Endodermal cell (in vitro differentiated cells): Measurements from ENCODE around the gene CCDC146. TPM values are rescaled to one million over a fixed set of nuclear protein-coding genes. Genes with fewer than 3 reads are reported as not detected.

ENCODE experiments used
- DNase-seq: peaks from one replicate; pipeline ENCODE4 v3.0.0-alpha.2; 2017
- H3K27ac ChIP-seq: 2 replicates; pipeline ENCODE4 v1.5.1; 2013; ENCODE audit warnings: mild to moderate bottlenecking, low read depth, low read length, moderate library complexity
- H3K27me3 ChIP-seq: 2 replicates; pipeline ENCODE4 v1.6.1; 2013; ENCODE audit warnings: mild to moderate bottlenecking, low read length, moderate library complexity; ENCODE audit not compliant: insufficient read depth, control insufficient read depth, poor library complexity, severe bottlenecking
- H3K36me3 ChIP-seq: 2 replicates; pipeline ENCODE4 v1.7.0; 2013; ENCODE audit warnings: mild to moderate bottlenecking, low read length, moderate library complexity; ENCODE audit not compliant: control insufficient read depth, insufficient read depth
- H3K4me1 ChIP-seq: one replicate; pipeline ENCODE4 v1.7.0; 2013; ENCODE audit warnings: low read length; ENCODE audit not compliant: control insufficient read depth, insufficient read depth
- H3K4me3 ChIP-seq: 2 replicates; pipeline ENCODE4 v1.5.1; 2013; ENCODE audit warnings: mild to moderate bottlenecking, low read length, moderate library complexity
- H3K9ac ChIP-seq: 2 replicates; pipeline ENCODE4 v1.6.1; 2013; ENCODE audit warnings: mild to moderate bottlenecking, low read length, moderate library complexity; ENCODE audit not compliant: poor library complexity, severe bottlenecking; ENCODE audit errors: extremely low read depth
- H3K9me3 ChIP-seq: 2 replicates; pipeline ENCODE4 v1.6.1; 2013; ENCODE audit warnings: mild to moderate bottlenecking, low read length, moderate library complexity; ENCODE audit not compliant: control insufficient read depth
- H3K27ac Mint-ChIP-seq: 2 replicates; pipeline ENCODE4 v1.8.0; 2020; ENCODE audit warnings: mixed read lengths
- H3K27me3 Mint-ChIP-seq: 2 replicates; pipeline ENCODE4 v1.8.0; 2021; ENCODE audit warnings: mild to moderate bottlenecking, mixed read lengths; ENCODE audit not compliant: insufficient read depth
- H3K36me3 Mint-ChIP-seq: 2 replicates; pipeline ENCODE4 v1.8.0; 2020; ENCODE audit warnings: low read depth, mixed read lengths
- H3K4me1 Mint-ChIP-seq: 2 replicates; pipeline ENCODE4 v1.8.0; 2020; ENCODE audit warnings: mixed read lengths
- H3K4me3 Mint-ChIP-seq: 2 replicates; pipeline ENCODE4 v1.8.0; 2020; ENCODE audit warnings: mild to moderate bottlenecking, moderate library complexity, mixed read lengths
- H3K9me3 Mint-ChIP-seq: 2 replicates; pipeline ENCODE4 v1.8.0; 2020; ENCODE audit warnings: mild to moderate bottlenecking, mixed read lengths
- CTCF ChIP-seq: fragments of 200-600 bp; sonication (generic); conservative IDR thresholded peaks from 2 replicates; pipeline ENCODE4 v1.5.0; 2021; ENCODE audit warnings: antibody characterized with exemption, mild to moderate bottlenecking
- WGBS, 2 experiments: methylation state at CpG; one replicate each; pipeline versions ENCODE4 v1.1.5 to v1.1.7; 2013; ENCODE audit warnings: missing lambda C conversion rate in 2 of 2, mixed read lengths in 1 of 2; ENCODE audit not compliant: insufficient coverage in 1 of 2, insufficient read length in 1 of 2; 5-methylcytosine and 5-hydroxymethylcytosine counted together
- total RNA-seq, 2 donors: library from RNA; stranded (reverse); fragmentation: NEBNext Ultra II Directional in 1 of 2; extraction: Animal tissue kit (Norgen Biotek cat#: 25700) in 1 of 2; gene quantifications; 2 replicates in 1 of 2; 3 replicates in 1 of 2; pipeline ENCODE4 v1.2.1, GENCODE V29; 2021

CCDC146 gene
- total RNA-seq, 2 donors from 2014 or later: 2.7 to 5.2 TPM

GRCh38 chr7:77315182-77315591 is 192.8 kb downstream of the CCDC146 start:
- peaks cover 1% of the 10 kb centered on the region for H3K4me1 Mint-ChIP-seq
- no peak overlapping the region for H3K4me3 ChIP-seq
- DNase-seq: no peak
- no peak overlapping the region for H3K27ac ChIP-seq
- no peaks in the 10 kb centered on the region for H3K27me3 ChIP-seq
- H3K9me3 ChIP-seq: no peaks in the 10 kb centered on the region
- no peaks in the 10 kb centered on the region for H3K9me3 Mint-ChIP-seq
- H3K4me3 Mint-ChIP-seq: no peak overlapping the region
- no peak overlapping the region for H3K27ac Mint-ChIP-seq
- no peak for TF ChIP-seq CTCF
- no peak overlapping the region for H3K9ac ChIP-seq
- H3K36me3 Mint-ChIP-seq: no peaks in the 10 kb centered on the region
- no peaks in the 10 kb centered on the region for H3K27me3 Mint-ChIP-seq
- 90 to 94% methylated on average over 2 to 3 of the region's 3 CpGs for WGBS, 2 experiments
- H3K4me1 ChIP-seq: no peaks in the 10 kb centered on the region
- no peaks in the 10 kb centered on the region for H3K36me3 ChIP-seq

GRCh38 chr7:77316219-77316978 is 194.0 kb downstream of the CCDC146 start:
- no peak overlapping the region for H3K27ac ChIP-seq
- Mint-ChIP-seq H3K27me3 (no peaks in the 10 kb centered on the region), H3K36me3 (no peaks in the 10 kb centered on the region), H3K4me3 (no peak overlapping the region), H3K9me3 (no peaks in the 10 kb centered on the region), H3K4me1 (peaks cover under 1% of the 10 kb centered on the region), H3K27ac (no peak overlapping the region)
- no peaks in the 10 kb centered on the region for H3K36me3 ChIP-seq
- H3K9ac ChIP-seq: no peak overlapping the region
- H3K4me1 ChIP-seq: no peaks in the 10 kb centered on the region
- no peak for TF ChIP-seq CTCF
- no peak overlapping the region for H3K4me3 ChIP-seq
- no peaks in the 10 kb centered on the region for H3K9me3 ChIP-seq
- no peaks in the 10 kb centered on the region for H3K27me3 ChIP-seq
- 70% methylated on average over 2 of the region's 2 CpGs; no CpG with 5 or more reads in 1 of the 2 experiments for WGBS, 2 experiments
- no peak for DNase-seq

- 100% methylated on average over 1 of the region's 1 CpG for WGBS, 2 experiments
- no peak overlapping the region for H3K4me3 ChIP-seq
- H3K4me1 ChIP-seq: no peaks in the 10 kb centered on the region
- H3K4me1 Mint-ChIP-seq: peaks cover 8% of the 10 kb centered on the region
- H3K9ac ChIP-seq: no peak overlapping the region
- no peak overlapping the region for H3K27ac Mint-ChIP-seq
- no peaks in the 10 kb centered on the region for H3K27me3 ChIP-seq
- no peak for TF ChIP-seq CTCF
- H3K9me3 Mint-ChIP-seq: no peaks in the 10 kb centered on the region
- H3K36me3 ChIP-seq: no peaks in the 10 kb centered on the region
- H3K4me3 Mint-ChIP-seq: no peak overlapping the region
- DNase-seq: no peak
- no peaks in the 10 kb centered on the region for H3K27me3 Mint-ChIP-seq
- no peak overlapping the region for H3K27ac ChIP-seq
- no peaks in the 10 kb centered on the region for H3K9me3 ChIP-seq
- no peaks in the 10 kb centered on the region for H3K36me3 Mint-ChIP-seq
Measured at GRCh38 chr7:77318019-77318418, 195.6 kb downstream of the CCDC146 start.
